HG03045 (cell line): ENCODE measurements around the gene CELF2.

Experiments
- ATAC-seq: cut with Tn5 transposase; IDR thresholded peaks from one replicate; pipeline ENCODE4 v1.9.1; 2021; ENCODE audit warnings: mild to moderate bottlenecking, moderate library complexity; ENCODE audit not compliant: unreplicated experiment

Gene CELF2

DNA sequence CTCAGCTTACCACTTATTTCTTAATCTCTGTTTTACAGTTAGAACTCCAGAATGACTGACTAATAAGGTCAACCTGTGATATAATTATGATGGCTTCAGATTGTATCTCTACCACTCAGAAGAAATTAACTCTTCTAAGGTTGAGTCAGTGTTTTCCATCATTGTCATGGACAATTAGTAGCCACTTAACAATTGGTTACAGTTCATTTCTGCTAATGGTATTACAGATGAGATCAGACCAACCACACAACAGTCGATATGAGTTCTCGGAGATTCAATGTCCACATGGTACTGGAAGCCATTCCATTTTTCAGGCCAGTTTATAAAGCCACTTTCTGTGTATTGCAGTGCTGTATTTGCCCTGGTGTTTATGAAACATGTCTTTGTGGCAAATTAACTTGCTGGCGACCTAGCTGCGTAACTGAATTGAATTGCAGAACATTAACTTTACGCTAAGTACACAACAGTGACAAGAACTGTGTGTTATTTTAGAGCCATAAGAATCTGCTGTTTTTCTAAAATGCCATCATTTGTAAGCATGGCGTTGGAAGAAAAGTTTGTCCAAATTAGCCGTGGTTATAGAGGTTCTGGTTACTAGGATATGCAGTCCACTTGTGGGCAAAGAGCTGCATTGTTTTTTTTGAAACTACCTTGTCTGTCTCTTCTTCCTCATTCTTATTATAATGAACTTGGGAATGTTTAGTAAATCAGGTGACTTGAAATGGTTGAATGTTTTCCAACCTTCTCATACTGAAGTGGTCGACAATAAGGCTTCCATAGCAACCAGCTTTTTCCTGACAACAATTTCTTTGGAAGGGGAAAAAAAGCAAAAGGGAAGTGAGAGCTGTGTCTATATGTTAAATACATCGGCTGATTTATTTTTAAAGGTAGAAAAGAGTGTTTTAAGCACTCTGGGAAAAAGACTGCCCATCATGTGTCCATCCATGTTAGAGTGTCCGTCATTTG is 76.4 kb downstream of the CELF2 start:
- ATAC-seq: no peak

DNA sequence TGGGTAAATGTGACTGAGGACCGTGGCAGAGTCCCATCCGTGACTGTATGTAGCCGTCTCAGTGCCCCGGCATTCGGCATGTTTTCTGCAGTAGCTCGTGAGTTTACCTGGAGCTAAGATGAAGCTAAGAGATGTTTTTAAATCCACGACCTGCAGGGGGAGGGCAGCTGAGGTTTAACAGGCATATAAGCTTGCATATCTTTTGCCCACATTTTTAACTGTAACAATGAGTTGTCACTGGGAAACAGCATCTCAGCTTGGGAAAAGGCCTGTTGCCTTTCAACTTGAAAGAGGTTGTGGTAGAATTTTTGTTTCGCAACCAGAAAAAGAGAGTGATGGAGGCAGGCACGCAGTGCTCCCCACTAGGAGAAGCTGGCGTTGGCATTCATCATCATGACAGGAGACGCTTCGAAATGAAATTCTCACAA is 77.7 kb downstream of the CELF2 start:
- no peak for ATAC-seq

DNA sequence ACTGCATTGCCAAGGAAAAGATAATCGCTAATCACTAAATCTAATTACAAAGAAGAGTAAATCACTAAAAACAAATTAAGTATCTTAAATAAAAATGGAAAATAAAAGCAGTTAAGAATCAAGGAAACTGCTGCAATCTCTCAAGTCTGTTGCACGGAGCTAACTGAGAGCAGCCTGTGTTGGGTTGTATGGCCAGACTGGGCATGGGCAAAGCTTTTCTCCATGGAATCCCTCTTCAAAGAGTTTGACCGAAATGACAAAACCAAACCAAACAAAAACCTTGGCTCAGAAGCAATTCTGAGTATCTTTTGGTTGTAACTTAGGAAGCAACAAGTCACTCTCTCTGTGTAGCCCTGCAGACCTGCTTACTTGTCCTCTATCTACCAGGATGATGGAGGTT is 78.8 kb downstream of the CELF2 start:
- ATAC-seq: no peak

DNA sequence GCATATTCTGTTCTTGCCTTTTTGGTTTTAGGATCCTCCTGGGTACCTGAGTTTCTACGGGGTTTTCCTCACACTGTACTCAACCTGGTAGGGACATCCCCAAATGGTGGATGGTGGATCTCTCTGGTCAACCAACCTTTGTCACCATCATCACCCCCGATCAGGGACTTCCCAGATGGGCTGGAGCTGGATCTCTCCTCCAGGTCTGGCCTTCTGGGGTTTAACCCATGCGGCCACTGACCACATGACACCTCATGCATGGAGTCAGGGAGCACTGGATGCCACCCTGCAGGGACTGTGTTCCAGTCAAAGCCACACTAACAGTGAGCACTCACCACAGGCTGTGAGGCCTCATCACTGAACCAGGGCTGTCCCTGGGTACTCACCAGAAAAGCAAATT is 80.0 kb downstream of the CELF2 start:
- peak; percentile 85 for ATAC-seq

DNA sequence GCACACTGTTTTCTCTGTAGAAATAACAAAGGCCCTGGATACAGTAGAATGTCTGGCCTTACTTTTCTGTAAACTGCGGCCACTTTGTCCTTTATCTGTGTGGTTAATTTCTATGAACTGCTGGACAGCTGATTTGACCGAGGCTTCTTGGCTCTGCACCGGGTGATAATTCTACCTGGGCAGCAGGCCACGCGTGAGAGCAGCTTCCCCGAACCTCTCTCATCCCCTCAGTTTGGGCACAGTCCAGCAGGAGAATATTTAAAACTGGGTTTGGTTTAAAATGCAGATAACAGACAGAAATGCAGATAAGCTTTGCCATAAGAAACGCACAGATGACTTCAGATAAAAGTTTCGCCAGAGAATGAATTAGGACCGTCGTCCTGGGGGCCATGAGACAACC is 81.0 kb downstream of the CELF2 start:
- ATAC-seq: no peak

DNA sequence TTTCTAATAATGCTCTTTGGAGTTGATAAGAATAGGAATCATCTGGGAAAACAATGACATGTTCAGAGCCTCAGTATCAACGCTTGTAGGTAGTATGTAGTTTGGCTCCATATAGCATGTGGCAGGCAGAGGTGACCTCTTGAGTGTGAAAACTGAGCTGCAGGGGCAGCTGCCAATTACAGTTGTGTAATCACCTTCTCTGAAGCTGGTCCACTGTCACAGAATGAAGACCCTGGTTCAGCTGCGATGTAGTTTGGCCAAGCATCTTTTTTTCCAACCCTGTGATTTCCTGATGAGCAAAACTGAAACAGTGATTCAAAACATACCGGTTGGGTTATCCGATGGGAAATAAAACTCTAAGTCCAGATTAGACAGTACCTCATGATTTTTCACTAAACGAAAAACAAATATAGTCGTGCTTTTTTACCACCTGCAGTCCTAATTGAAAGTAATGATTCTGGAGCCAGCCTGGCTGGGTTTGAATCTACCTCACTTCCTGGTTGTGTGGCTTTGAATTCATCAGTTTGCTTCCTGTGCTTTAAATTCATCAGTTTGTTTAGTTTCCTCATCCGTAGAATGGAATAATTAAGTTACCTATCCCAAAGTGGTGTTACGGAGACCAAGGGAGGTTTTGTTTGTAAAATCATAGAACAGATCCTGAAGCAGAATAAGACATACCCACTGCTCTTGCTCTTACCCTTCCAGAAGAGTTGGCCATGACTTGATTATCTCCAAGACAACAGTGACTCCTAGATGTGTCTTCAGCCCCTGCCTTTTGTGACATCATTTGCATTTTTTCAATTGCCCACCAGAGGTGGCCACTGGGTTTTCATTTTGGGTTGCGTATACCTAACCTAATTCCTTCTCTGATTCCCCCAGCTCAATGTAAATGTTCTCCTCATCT is 87.4 kb downstream of the CELF2 start:
- no peak for ATAC-seq

DNA sequence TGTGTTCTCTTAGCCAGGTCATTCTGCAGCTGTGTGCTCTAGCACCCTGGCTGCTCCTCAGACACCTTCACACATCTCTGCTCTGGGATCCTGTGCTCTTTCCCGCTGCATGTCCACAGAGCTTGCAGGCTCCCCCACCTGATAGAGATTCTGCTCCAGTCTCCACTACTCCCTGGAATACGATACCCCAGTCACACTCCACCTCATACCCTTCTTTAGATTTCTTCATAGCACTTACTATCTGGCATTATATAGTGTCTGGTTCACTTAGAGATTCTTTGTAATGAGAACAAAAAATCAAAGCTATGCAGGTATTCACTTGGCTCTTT is 88.0 kb downstream of the CELF2 start:
- ATAC-seq: no peak

DNA sequence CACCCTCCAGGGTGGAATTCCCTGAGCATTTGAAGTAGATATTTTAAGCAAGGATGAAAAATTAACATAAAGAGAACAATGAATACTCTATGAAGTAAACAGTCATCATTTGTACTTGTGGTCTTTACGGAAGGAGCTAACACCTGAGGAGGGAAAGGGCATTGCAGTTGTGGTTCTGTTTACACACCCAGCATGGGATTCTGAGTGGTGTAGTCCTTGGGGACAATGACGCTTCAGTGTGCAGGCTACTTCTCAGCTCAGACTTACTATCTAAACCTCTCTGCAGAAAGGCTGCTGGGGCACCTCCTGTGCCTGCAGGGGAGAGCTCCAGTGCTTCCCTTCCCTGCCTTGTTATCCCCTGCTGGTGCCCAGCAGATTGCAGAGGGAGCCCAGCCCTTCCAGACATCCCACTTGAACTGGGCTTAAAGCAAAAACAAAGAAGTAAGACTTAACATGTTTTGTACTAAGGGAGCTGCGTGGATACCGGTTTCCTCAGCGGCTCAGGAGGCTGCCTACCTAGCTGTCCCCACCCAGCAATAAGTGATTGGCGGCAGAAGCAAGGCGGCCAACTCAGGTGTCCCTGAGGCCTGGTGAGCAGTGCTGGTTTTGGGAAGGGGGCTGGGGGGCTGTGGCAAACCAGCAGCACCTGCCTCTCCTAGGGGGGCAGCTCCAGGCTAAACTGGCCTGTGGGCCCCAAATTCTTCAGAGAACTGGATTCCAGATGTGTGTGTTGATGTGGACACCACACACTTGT is 89.1 kb downstream of the CELF2 start:
- no peak for ATAC-seq

DNA sequence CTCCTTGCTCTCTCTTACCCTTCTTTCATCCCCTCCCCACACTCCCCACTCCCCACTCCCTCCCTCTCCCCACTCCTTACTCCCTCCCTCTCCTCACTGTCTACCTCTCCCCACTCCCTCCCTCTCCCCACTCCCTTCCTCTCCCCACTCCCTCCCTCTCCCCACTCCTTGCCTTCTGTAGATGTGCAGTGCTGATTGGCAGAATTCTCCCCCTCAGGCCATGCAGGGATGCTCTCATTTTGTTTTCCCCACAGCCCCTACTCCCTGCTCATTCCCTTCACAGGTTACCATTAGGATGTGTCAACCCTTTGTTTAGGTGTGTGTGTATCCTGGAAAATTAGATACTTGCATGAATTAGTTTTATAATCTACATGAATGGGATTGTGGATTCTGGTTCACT is 90.3 kb downstream of the CELF2 start:
- no peak for ATAC-seq

DNA sequence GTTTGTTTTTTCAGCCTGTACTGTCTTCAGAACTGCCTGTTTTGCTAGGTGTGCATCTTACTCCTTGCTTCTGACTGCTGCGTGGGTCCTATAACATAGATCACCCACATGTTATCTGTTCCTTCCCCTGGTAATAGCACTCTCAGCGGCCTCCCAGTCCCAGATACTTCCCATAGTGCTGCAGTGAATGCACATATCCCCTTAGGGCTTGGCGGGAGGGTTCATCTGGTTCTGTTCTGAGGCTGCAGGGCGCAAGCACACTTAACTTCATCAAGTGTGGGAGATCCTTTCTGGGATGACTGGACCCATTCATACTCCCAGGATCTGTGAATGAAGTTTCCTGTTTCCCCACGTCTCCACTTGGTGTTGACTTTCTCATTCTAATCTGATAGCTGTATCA is 90.7 kb downstream of the CELF2 start:
- ATAC-seq: no peak

DNA sequence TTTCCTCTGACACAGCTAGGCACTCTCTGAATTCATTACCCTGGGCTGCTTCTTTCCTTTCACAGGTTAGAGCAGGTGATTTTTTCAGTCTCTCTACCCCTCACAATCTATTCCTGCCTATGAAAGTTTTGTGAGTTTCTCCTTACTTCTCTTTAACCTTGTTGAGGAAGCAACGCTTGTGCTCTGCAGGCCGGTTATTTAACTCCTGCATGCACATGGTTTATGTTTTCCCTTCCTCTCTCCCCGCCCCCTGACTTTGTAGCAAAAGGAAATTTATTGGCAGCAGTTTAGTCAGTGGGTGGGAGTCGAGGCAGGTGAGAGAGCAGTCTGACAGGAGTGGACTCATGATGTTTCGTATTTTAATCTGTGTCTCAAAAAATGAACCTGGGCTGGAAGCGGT is 91.9 kb downstream of the CELF2 start:
- ATAC-seq: no peak

DNA sequence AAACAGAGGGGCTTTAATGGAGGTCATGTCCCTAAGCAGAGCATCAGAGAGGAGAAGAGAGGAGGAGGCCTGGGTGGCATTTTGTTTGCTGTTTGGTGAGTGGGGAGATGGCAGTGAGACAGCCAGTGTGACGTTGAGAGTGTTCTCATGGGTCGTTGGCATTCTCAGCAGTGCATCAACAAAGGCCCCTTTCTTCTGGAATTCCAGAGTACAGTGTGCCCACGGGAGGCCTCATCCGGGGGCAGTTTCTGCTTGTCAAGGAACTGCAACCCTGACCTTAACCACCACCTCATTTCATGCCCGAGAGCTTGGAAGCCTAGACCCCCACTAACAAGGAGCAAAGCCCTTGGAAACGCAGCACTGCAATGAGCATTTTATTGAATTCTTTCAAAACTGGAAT is 92.9 kb downstream of the CELF2 start:
- ATAC-seq: no peak

DNA sequence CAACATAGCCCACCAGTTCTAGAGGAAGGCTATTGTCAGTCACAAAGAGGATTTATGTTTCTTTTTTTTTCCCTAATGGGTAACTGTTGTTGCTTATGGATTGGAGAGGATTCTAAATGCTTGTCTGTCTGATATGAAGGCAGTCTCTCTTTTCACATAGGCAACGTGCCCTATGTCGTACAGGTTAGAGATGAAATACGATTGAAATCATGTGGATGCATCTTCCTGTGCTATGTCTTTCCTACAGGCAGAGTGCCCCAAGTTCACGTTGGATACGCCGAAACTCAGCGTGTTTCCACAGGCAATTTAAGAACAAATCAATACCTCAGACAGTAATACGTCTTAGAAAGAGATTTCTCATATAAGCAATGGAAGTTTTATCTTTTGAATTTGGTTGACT is 93.8 kb downstream of the CELF2 start:
- ATAC-seq: no peak

DNA sequence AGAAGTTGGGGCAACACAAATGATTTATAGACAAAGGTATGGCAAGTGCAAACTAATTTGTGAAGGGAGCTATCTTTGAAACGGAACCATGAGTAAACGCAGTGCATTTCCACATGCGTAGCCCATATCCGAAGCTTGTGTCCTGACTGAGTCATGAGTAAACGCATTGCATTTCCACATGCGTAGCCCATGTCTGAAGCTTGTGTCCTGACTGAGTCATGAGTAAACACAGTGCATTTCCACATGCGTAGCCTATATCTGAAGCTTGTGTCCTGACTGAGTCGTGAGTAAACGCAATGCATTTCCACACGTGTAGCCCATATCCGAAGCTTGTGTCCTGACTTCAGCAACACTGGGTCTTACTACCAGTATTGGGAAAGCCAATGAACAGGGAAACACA is 95.0 kb downstream of the CELF2 start:
- no peak for ATAC-seq

DNA sequence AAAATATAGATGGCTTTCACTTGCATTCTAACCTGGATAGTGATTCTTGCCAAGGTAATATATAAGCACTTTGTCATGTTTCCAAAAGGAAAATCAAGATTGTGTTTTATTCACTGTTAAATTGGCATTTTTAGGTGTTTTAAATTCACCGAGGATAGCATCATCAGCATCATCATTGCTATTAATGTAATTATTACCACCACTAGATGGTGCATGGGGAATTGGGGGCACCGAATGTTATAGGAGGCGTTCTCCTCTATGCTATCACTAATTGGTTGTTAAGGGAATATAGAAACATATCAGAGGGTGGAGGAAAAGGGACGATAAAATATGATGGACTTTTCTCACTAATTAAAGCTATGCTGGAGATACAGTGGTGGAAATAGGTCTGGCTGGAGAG is 95.5 kb downstream of the CELF2 start:
- ATAC-seq: no peak

DNA sequence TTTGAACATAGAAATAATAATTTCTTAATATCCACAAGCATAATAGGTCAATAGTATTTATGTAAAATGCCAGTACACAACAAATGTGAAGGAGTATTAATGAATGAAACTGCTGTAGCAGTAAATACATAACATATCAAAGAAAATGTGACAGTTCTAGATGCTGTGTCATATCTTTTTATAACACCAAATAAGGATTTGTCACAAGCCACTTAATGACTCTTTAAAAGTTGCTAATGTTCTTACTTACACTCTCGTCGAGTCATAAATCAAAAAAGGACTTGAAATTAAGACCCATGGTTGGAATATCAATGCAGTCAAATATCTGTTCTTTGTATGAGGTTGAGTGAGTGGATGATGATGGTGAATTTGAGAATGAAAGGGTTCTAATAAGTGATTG is 96.6 kb downstream of the CELF2 start:
- ATAC-seq: no peak

DNA sequence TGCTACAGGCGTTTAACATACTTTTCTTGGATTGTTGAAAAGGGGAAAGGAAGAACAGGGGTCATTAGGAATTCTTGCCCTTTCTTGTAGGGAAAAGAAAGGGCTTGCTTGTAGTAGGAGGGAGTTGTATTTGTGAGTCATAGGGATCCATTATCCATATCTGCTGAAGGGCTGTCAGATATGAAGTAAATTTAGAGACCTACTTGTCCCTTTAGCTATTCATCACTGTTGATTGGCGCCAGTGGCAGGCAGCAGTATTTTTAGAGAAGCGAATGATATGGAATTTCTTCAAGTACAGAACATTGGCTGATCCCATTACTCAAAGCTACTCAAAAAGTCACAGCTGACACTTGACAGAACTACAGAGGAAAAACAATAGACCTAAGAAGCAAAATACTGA is 97.7 kb downstream of the CELF2 start:
- ATAC-seq: no peak

DNA sequence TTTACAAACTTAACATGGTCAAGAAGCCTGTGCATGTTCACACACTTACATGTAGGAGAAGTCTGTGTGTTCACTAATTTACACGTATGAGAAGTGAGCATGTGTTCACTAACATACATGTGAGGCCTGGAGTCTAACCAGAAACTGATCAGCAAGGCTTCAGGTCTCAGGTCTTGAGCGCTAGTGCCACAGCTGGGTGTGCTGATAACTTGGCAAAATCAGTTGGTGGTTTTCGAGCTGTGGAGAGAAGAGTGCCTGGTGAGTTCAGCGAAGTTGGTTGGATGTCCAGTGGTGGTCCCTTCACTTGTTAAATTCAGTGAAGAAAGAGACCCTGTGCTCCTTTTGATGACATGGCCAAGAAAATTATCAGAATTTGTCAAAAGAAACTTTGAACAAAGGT is 98.7 kb downstream of the CELF2 start:
- ATAC-seq: no peak

DNA sequence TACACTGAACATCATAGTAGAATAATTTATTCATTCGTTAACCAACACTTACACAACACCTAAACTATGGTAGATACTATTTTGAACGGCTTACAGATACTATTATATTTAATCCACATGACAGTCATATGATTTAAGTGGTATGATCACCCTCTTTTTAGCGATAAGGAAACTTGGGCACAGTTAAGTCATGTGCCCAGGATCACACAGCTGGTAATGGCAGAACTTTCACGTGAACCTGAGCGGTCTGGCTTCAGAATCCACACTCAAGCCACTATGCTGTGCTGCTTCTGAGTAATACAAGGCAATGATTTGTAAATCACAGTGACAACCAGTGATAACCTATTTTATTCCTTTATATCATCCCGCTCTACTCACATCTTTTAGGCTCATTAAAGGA is 99.1 kb downstream of the CELF2 start:
- ATAC-seq: no peak

DNA sequence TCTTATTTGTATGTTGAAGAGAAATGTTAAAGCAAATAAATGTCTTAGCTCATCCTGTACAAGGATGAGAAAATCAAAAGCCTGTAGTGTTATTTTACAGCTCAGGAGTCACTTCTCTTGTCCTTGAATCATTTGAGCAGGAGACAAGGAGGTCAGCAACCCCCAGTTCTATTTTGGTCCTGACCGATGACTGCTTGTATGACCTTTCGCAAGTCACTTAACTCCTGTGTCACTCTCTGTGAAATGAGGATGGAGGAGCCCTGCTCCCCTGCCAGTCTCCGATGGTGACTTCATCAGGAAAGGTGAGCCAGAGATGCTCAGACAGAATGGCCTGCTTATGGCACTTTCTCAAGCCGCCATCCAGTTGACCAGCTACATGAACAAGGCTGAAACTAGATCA is 101.0 kb downstream of the CELF2 start:
- no peak for ATAC-seq

DNA sequence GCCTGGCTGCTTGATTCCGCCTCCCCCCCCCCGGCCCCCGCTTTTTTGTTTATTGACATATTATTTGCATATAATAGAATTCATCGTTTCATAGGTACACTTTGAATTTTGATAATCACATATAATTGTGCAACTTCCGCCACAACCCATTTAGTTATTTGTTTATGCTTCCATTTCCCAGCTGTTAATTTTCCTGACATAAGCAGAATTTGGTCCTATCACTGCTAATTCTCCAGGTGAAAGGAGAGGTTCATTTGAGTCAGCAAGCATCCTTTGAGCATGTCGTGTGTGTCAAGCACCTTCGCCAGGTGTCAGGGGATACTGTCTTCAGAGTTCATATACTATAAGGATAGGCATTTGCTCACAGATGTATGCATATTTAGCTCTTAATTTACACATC is 102.2 kb downstream of the CELF2 start:
- no peak for ATAC-seq
